ENCODE results near the gene CPB1. TPM values are rescaled to one million over a fixed set of nuclear protein-coding genes. Genes with fewer than 3 reads are reported as not detected.

CPB1 gene
- total RNA-seq, 2 experiments from 2014 or later = not detected

Other genes with a start within 250 kb of the CPB1 start
- not detected for gene AGTR1, start 129.9 kb upstream of the CPB1 start, total RNA-seq
- not detected for gene CPA3, start 37.5 kb downstream of the CPB1 start, total RNA-seq
- 10 to 100 TPM; 71.3 to 74.0 TPM for gene GYG1, start 163.7 kb downstream of the CPB1 start, total RNA-seq

Data from activated CD8-positive, alpha-beta memory T cell treated with anti-CD3 and anti-CD28 coated beads, Interleukin-2, amount 10 ng/mL, durations not matched to agents 7 days and 5 days (primary cell).